ENCODE results near the gene RHBDF1.

GRCh38 chr16:88613-89012 is 16.2 kb upstream of the RHBDF1 start:
- TF ChIP-seq CTCF (IDR thresholded peaks at IDR 0.05) (no peak), POLR2A (IDR thresholded peaks at IDR 0.05) (no peak), EP300 (IDR thresholded peaks at IDR 0.05) (no peak)
